ENCODE data around the gene TPMT. TPM values are rescaled to one million over a fixed set of nuclear protein-coding genes. Genes with fewer than 3 reads are reported as not detected.

Gene TPMT
- total RNA-seq, 1 donor from 2014 or later: 13.6 TPM

- H3K4me3 ChIP-seq: peak within 1 kb of the TSS; percentile 62
- H3K27me3 ChIP-seq: no peaks in the 10 kb centered on the region
- H3K4me1 ChIP-seq: peaks cover 7% of the 10 kb centered on the region
- H3K27ac ChIP-seq: peak within 1 kb of the TSS; percentile 79
- no peaks in the 10 kb centered on the region for H3K9me3 ChIP-seq
- peak; percentile 96 for DNase-seq
- TF ChIP-seq, protein P1, sequence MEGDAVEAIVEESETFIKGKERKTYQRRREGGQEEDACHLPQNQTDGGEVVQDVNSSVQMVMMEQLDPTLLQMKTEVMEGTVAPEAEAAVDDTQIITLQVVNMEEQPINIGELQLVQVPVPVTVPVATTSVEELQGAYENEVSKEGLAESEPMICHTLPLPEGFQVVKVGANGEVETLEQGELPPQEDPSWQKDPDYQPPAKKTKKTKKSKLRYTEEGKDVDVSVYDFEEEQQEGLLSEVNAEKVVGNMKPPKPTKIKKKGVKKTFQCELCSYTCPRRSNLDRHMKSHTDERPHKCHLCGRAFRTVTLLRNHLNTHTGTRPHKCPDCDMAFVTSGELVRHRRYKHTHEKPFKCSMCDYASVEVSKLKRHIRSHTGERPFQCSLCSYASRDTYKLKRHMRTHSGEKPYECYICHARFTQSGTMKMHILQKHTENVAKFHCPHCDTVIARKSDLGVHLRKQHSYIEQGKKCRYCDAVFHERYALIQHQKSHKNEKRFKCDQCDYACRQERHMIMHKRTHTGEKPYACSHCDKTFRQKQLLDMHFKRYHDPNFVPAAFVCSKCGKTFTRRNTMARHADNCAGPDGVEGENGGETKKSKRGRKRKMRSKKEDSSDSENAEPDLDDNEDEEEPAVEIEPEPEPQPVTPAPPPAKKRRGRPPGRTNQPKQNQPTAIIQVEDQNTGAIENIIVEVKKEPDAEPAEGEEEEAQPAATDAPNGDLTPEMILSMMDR (IDR thresholded peaks at IDR 0.05): peak; percentile 92
- intact Hi-C loops (cut with DNase I): no loop called here
- ATAC-seq: peak; percentile 100
- no peaks in the 10 kb centered on the region for H3K36me3 ChIP-seq
Measured at GRCh38 chr6:18122128-18123093, 32.5 kb downstream of the TPMT start, which contains the start of gene NHLRC1. Gene NHLRC1 (minus strand): TSS chr6:18122677. CDS start chr6:18122606, 71 bp downstream.

DNA sequence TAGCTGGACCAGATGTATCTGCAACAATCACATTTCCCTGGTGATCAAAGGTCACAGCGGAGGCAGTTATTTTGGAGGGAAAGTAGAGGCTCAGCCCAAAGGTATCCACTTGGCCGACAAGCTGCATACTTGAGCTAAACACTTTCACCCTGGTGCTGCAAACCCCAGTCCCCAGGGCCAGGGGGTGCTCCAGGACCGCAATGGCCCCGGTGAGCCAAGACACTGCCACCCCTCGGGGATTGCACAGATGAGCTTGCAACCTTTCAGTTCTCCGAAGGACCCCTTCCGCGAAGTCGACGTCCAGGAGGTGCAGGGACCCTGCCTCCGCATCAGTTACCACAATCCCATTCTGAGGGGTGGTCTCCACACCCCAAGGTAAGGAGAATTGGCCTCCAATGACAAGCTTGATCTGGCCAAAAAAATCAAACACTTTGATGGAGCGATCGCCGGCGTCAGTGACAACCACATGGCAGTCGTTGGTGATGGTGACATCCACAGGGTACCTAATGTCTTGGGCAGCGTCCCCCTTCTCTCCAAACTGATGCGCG is 33.2 kb downstream of the TPMT start:
- intact Hi-C loops (cut with DNase I): no loop called here
- H3K27ac ChIP-seq: no peak overlapping the region

GRCh38 chr6:18119236-18119635 is 35.6 kb downstream of the TPMT start:
- peaks cover 7% of the 10 kb centered on the region for H3K4me1 ChIP-seq
- TF ChIP-seq, protein P1 (IDR thresholded peaks at IDR 0.05): no peak
- no peak for DNase-seq
- H3K4me3 ChIP-seq: no peak overlapping the region
- ATAC-seq: no peak
- no peak overlapping the region for H3K27ac ChIP-seq
- no peaks in the 10 kb centered on the region for H3K36me3 ChIP-seq
- H3K27me3 ChIP-seq: no peaks in the 10 kb centered on the region
- intact Hi-C loops (cut with DNase I): no loop called here
- H3K9me3 ChIP-seq: no peaks in the 10 kb centered on the region

More for the DNA sequence above, 33.2 kb downstream of the TPMT start:
- Histone ChIP-seq H3K27me3 (no peaks in the 10 kb centered on the region), H3K4me3 (peak overlapping the region; percentile 62), H3K4me1 (peaks cover 7% of the 10 kb centered on the region), H3K36me3 (no peaks in the 10 kb centered on the region), H3K9me3 (no peaks in the 10 kb centered on the region)
- DNase-seq (no peak), ATAC-seq (no peak)
- TF ChIP-seq, protein P1 (IDR thresholded peaks at IDR 0.05): no peak

DNA sequence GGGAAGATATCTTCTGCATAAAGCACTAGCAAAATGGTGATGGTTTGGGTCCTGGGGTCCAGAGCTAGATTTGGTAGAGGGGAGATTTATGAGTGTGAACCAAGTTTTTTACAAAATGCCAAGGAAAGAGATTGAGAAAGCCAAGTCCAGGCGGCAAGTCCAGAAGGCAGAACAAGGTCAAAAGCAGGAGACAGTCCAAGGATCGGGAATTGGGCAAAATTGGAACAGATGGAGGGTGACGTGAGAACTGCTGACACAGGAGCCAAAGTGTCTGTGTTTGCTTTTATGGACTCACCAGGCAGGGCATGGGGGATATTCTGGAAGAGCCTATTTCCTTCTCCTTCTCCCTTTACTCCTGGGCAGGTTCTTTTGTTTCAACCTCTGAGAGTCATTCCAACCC is 36.5 kb downstream of the TPMT start:
- TF ChIP-seq, protein P1 (IDR thresholded peaks at IDR 0.05): no peak
- no peaks in the 10 kb centered on the region for H3K27me3 ChIP-seq
- H3K4me3 ChIP-seq: no peak overlapping the region
- H3K27ac ChIP-seq: no peak overlapping the region
- ATAC-seq (no peak), DNase-seq (no peak)
- intact Hi-C loops (cut with DNase I): no loop called here
- H3K9me3 ChIP-seq: no peaks in the 10 kb centered on the region
- peaks cover 7% of the 10 kb centered on the region for H3K4me1 ChIP-seq
- H3K36me3 ChIP-seq: no peaks in the 10 kb centered on the region

DNA sequence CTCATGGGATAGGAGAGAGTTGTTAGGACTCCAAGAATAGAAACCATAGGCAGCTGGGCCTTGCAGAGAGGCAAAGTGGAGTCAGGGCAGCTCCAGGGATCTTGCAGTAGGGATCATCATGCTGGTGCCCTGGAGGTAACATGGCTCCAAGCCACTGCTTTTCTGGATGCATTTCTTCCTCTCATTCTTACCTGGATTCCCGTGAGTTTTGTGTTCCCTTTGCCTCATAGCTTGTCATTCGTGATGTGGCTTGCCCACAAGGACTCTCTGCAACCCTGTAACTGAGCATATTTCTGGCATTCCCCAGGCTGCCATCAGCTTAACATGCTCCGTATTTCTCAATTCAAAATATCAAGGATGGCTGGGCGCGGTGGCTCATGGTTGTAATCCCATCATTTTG is 37.7 kb downstream of the TPMT start:
- DNase-seq (no peak), ATAC-seq (no peak)
- H3K27ac ChIP-seq: no peak overlapping the region
- no peaks in the 10 kb centered on the region for H3K9me3 ChIP-seq
- H3K4me1 ChIP-seq: peaks cover 4% of the 10 kb centered on the region
- H3K27me3 ChIP-seq: no peaks in the 10 kb centered on the region
- intact Hi-C loops (cut with DNase I): no loop called here
- TF ChIP-seq, protein P1 (IDR thresholded peaks at IDR 0.05): no peak
- H3K4me3 ChIP-seq: no peak overlapping the region
- H3K36me3 ChIP-seq: no peaks in the 10 kb centered on the region

Measured in upper lobe of right lung (tissue), 1 donor.